Nucleus accumbens (tissue), 56 donors: ENCODE results near the gene PLEKHA1.

ENCODE experiments used
- DNase-seq, 56 donors: peaks; one replicate each; lab custom pipeline; 2025; lab: John Stamatoyannopoulos, UW

Gene PLEKHA1

GRCh38 chr10:122419016-122419415 lies 44.5 kb downstream of the PLEKHA1 start:
- no peak for DNase-seq

GRCh38 chr10:122419876-122420623 lies 45.5 kb downstream of the PLEKHA1 start:
- no peak for DNase-seq

GRCh38 chr10:122420624-122421007 lies 46.1 kb downstream of the PLEKHA1 start:
- DNase-seq = no peak

GRCh38 chr10:122421054-122421625 lies 46.6 kb downstream of the PLEKHA1 start:
- no peak for DNase-seq

GRCh38 chr10:122421742-122422141 lies 47.2 kb downstream of the PLEKHA1 start:
- DNase-seq = no peak

GRCh38 chr10:122422266-122422989 lies 47.9 kb downstream of the PLEKHA1 start:
- no peak for DNase-seq

- no peak for DNase-seq
Measured at GRCh38 chr10:122424059-122424458, 49.6 kb downstream of the PLEKHA1 start.

- DNase-seq = no peak
Measured at GRCh38 chr10:122426829-122427228, 52.3 kb downstream of the PLEKHA1 start.

- DNase-seq = no peak
Measured at GRCh38 chr10:122427280-122427679, 52.8 kb downstream of the PLEKHA1 start.

GRCh38 chr10:122435212-122435827 lies 60.8 kb downstream of the PLEKHA1 start:
- no peak for DNase-seq

GRCh38 chr10:122441961-122442360 lies 67.5 kb downstream of the PLEKHA1 start:
- peak in 2 of 56 donors; percentile 16 to 51 for DNase-seq

- no peak for DNase-seq
Measured at GRCh38 chr10:122445469-122445868, 71.0 kb downstream of the PLEKHA1 start.

- no peak for DNase-seq
Measured at GRCh38 chr10:122445904-122446303, 71.4 kb downstream of the PLEKHA1 start.

GRCh38 chr10:122446668-122447423 lies 72.3 kb downstream of the PLEKHA1 start:
- no peak for DNase-seq

GRCh38 chr10:122448600-122448999 lies 74.1 kb downstream of the PLEKHA1 start:
- DNase-seq = no peak

- no peak for DNase-seq
Measured at GRCh38 chr10:122449153-122449552, 74.6 kb downstream of the PLEKHA1 start.

GRCh38 chr10:122450353-122450990 lies 76.0 kb downstream of the PLEKHA1 start:
- no peak for DNase-seq

- no peak for DNase-seq
Measured at GRCh38 chr10:122454071-122454470, 79.6 kb downstream of the PLEKHA1 start.

GRCh38 chr10:122454603-122455080 lies 80.1 kb downstream of the PLEKHA1 start, which contains the start of gene ARMS2:
ARMS2 (plus strand) TSS chr10:122454653; CDS start chr10:122454728, 75 bp downstream.
- no peak for DNase-seq
